H1 (cell line): ENCODE results near the gene MPDU1. TPM values are rescaled to one million over a fixed set of nuclear protein-coding genes. Genes with fewer than 3 reads are reported as not detected.

Experiments used
- CTCF ChIA-PET: fragments of 300-600 bp; sonication (Branson Sonifier 250); formaldehyde crosslinking; loops from one replicate; lab custom pipeline; 2021; ENCODE audit not compliant: partially characterized antibody; lab: Charles Lee
- POLR2A ChIA-PET: fragments of 300-600 bp; sonication (Branson Sonifier 250); formaldehyde crosslinking; loops from one replicate; lab custom pipeline; 2021; ENCODE audit warnings: inconsistent platforms; ENCODE audit not compliant: partially characterized antibody; lab: Charles Lee
- DNase-seq, 2 experiments: peaks; one replicate each; pipeline versions ENCODE4 v3.0.0 to v3.0.0-alpha.2; 2010 to 2022; ENCODE audit warnings: low spot score in 2 of 2, low read depth in 1 of 2, mixed read lengths in 1 of 2
- FAIRE-seq: peaks from 2 replicates; lab custom pipeline; 2011; peaks lifted over from hg19 to GRCh38; lab: Jason Lieb, UNC
- H2AFZ ChIP-seq: 2 replicates; pipeline ENCODE4 v1.8.1; 2012; ENCODE audit warnings: low read length, inconsistent platforms
- H2AK5ac ChIP-seq: 2 replicates; pipeline ENCODE4 v1.6.1; 2013; ENCODE audit warnings: low read depth, low read length
- H2BK120ac ChIP-seq: replicated peaks from 2 replicates; pipeline ENCODE3; 2013; ENCODE audit warnings: low read depth, low read length, inconsistent platforms
- H2BK12ac ChIP-seq: 2 replicates; pipeline ENCODE4 v1.6.1; 2013; ENCODE audit warnings: low read depth, low read length
- H2BK15ac ChIP-seq: 2 replicates; pipeline ENCODE4 v1.6.1; 2013; ENCODE audit warnings: low read length
- H2BK20ac ChIP-seq: 2 replicates; pipeline ENCODE4 v1.6.1; 2013; ENCODE audit warnings: low read length
- H2BK5ac ChIP-seq: 2 replicates; pipeline ENCODE4 v1.6.1; 2013; ENCODE audit warnings: low read depth, low read length
- H3K14ac ChIP-seq: 2 replicates; pipeline ENCODE4 v1.6.1; 2013; ENCODE audit warnings: inconsistent platforms; ENCODE audit not compliant: insufficient read length
- H3K18ac ChIP-seq: 2 replicates; pipeline ENCODE4 v1.6.1; 2013; ENCODE audit warnings: low read length; ENCODE audit errors: extremely low read depth
- H3K23ac ChIP-seq: 2 replicates; pipeline ENCODE4 v1.6.1; 2013; ENCODE audit warnings: inconsistent platforms; ENCODE audit not compliant: insufficient read length
- H3K23me2 ChIP-seq: 2 replicates; pipeline ENCODE4 v1.6.1; 2013; ENCODE audit warnings: low read depth, low read length
- H3K27ac ChIP-seq: 2 replicates; pipeline ENCODE4 v1.6.1; 2011; ENCODE audit warnings: low read depth, low read length, inconsistent platforms
- H3K27me3 ChIP-seq, 4 experiments: replicated peaks in 1 of 4; 1 replicate in 1 of 4; 2 replicates in 3 of 4; pipeline versions ENCODE4 v1.6.1 to v1.8.1; 2011 to 2013; ENCODE audit warnings: low read length in 3 of 4, mild to moderate bottlenecking in 3 of 4, inconsistent platforms in 2 of 4, mixed read lengths in 2 of 4, moderate library complexity in 1 of 4; ENCODE audit not compliant: control insufficient read depth in 3 of 4, insufficient read depth in 3 of 4; ENCODE audit errors: extremely low read depth in 1 of 4
- H3K36me3 ChIP-seq, 4 experiments: 2 replicates each; pipeline versions ENCODE4 v1.6.1 to v1.8.1; 2011 to 2013; ENCODE audit warnings: mild to moderate bottlenecking in 4 of 4, low read length in 3 of 4, moderate library complexity in 2 of 4, control low read depth in 1 of 4, inconsistent platforms in 1 of 4; ENCODE audit not compliant: insufficient read depth in 4 of 4, control insufficient read depth in 2 of 4
- H3K4ac ChIP-seq: replicated peaks from 2 replicates; pipeline ENCODE3; 2013; ENCODE audit warnings: low read length, low read depth, mixed read lengths, inconsistent platforms; ENCODE audit not compliant: insufficient read length
- H3K4me1 ChIP-seq, 4 experiments: replicated peaks in 1 of 4; 1 replicate in 1 of 4; 2 replicates in 3 of 4; pipeline versions ENCODE4 v1.6.1 to v1.8.1; 2011 to 2013; ENCODE audit warnings: low read length in 3 of 4, inconsistent platforms in 2 of 4, mixed read lengths in 1 of 4; ENCODE audit not compliant: insufficient read depth in 4 of 4, control insufficient read depth in 3 of 4
- H3K4me2 ChIP-seq, 2 experiments: 2 replicates each; pipeline versions ENCODE4 v1.6.1 to v1.8.1; 2011 to 2013; ENCODE audit warnings: low read depth in 2 of 2, low read length in 2 of 2, control low read depth in 1 of 2, inconsistent platforms in 1 of 2, mild to moderate bottlenecking in 1 of 2; ENCODE audit not compliant: insufficient read depth in 1 of 2
- H3K4me3 ChIP-seq, 4 experiments: fragments of 200-600, 300-600 bp in 1 of 4; sonication (generic), shearing (Covaris generic), sonication (Bioruptor Twin) in 1 of 4; 2 replicates each; pipeline versions ENCODE4 v1.5.1 to v1.8.1; 2011 to 2016; ENCODE audit warnings: low read length in 4 of 4, low read depth in 3 of 4, control low read depth in 2 of 4, inconsistent platforms in 2 of 4, mild to moderate bottlenecking in 2 of 4, mixed read lengths in 1 of 4, moderate library complexity in 1 of 4; ENCODE audit not compliant: insufficient read depth in 2 of 4; ENCODE audit errors: extremely low read depth in 1 of 4
- H3K56ac ChIP-seq: replicated peaks from 2 replicates; pipeline ENCODE3; 2013; ENCODE audit warnings: low read depth, mild to moderate bottlenecking, mixed read lengths, low read length, inconsistent platforms; ENCODE audit not compliant: insufficient read length
- H3K79me1 ChIP-seq: 2 replicates; pipeline ENCODE4 v1.6.1; 2013; ENCODE audit warnings: low read depth, low read length, control low read depth
- H3K79me2 ChIP-seq, 2 experiments: 2 replicates each; pipeline versions ENCODE4 v1.6.1 to v1.8.1; 2012 to 2013; ENCODE audit warnings: low read length in 2 of 2, mild to moderate bottlenecking in 2 of 2, inconsistent platforms in 1 of 2; ENCODE audit not compliant: insufficient read depth in 2 of 2, control insufficient read depth in 1 of 2
- H3K9ac ChIP-seq, 4 experiments: replicated peaks in 1 of 4; 1 replicate in 1 of 4; 2 replicates in 3 of 4; pipeline versions ENCODE4 v1.6.1 to v1.8.1; 2011 to 2013; ENCODE audit warnings: low read depth in 3 of 4, low read length in 3 of 4, control low read depth in 2 of 4, mild to moderate bottlenecking in 2 of 4, moderate library complexity in 2 of 4, inconsistent platforms in 1 of 4; ENCODE audit errors: extremely low read depth in 1 of 4
- H3K9me3 ChIP-seq, 2 experiments: 2 replicates each; pipeline versions ENCODE4 v1.6.1 to v1.8.1; 2012 to 2013; ENCODE audit warnings: mild to moderate bottlenecking in 2 of 2, moderate library complexity in 2 of 2, control low read depth in 1 of 2, inconsistent platforms in 1 of 2, low read depth in 1 of 2, low read length in 1 of 2, mixed read lengths in 1 of 2; ENCODE audit not compliant: insufficient read depth in 2 of 2
- H4K20me1 ChIP-seq, 2 experiments: replicated peaks in 1 of 2; 2 replicates each; pipeline versions ENCODE3 to v1.8.1; 2011 to 2013; ENCODE audit warnings: inconsistent platforms in 2 of 2, low read length in 2 of 2, mild to moderate bottlenecking in 1 of 2; ENCODE audit not compliant: insufficient read depth in 2 of 2, control insufficient read depth in 1 of 2
- H4K5ac ChIP-seq: 2 replicates; pipeline ENCODE4 v1.6.1; 2013; ENCODE audit warnings: low read length, low read depth, mixed read lengths, inconsistent platforms; ENCODE audit not compliant: insufficient read length
- H4K8ac ChIP-seq: 2 replicates; pipeline ENCODE4 v1.8.0; 2013; ENCODE audit warnings: mild to moderate bottlenecking, moderate library complexity, low read length, inconsistent platforms; ENCODE audit not compliant: insufficient read depth; ENCODE audit errors: extremely low read depth
- H4K91ac ChIP-seq: replicated peaks from 2 replicates; pipeline ENCODE3; 2013; ENCODE audit warnings: low read length, mixed read lengths, inconsistent platforms; ENCODE audit not compliant: insufficient read length
- ATF3 ChIP-seq: IDR thresholded peaks from 2 replicates; pipeline ENCODE4 v1.6.1; 2011; ENCODE audit warnings: low read depth, mild to moderate bottlenecking, low read length; ENCODE audit not compliant: insufficient read depth
- RAD21 ChIP-seq, 2 experiments: IDR thresholded peaks in 1 of 2; conservative IDR thresholded peaks in 1 of 2; 2 replicates each; pipeline ENCODE4 v1.6.1; 2011; ENCODE audit warnings: low read depth in 2 of 2, low read length in 2 of 2, improper control_type of control experiment in 1 of 2, inconsistent platforms in 1 of 2, mild to moderate bottlenecking in 1 of 2, moderate library complexity in 1 of 2
- RXRA ChIP-seq: IDR thresholded peaks from 2 replicates; pipeline ENCODE4 v1.6.1; 2011; ENCODE audit warnings: low read depth, mild to moderate bottlenecking, low read length, moderate library complexity; ENCODE audit not compliant: insufficient read depth
- SAP30 ChIP-seq: fragments of 300-600 bp; sonication (generic); IDR thresholded peaks from 2 replicates; pipeline ENCODE4 v1.7.1; 2012; ENCODE audit warnings: low read length, moderate library complexity, mild to moderate bottlenecking, inconsistent platforms; ENCODE audit not compliant: insufficient read depth, insufficient replicate concordance
- WGBS, 2 experiments: shearing (Covaris generic) in 1 of 2; methylation state at CpG; one replicate each; pipeline versions ENCODE4 v1.1.6 to v1.1.7; 2013 to 2015; ENCODE audit warnings: low lambda C conversion rate in 2 of 2, mixed read lengths in 2 of 2, inconsistent platforms in 1 of 2, low coverage in 1 of 2, missing lambda C conversion rate in 1 of 2; ENCODE audit not compliant: insufficient replicate concordance in 2 of 2, insufficient coverage in 1 of 2, insufficient read length in 1 of 2; ENCODE audit errors: extremely low coverage in 1 of 2, missing lambda C conversion rate in 1 of 2; 5-methylcytosine and 5-hydroxymethylcytosine counted together
- polyA plus RNA-seq, 7 experiments: library from polyadenylated mRNA; depleted of rRNA in 3 of 7; stranded (reverse) in 5 of 7; unstranded in 2 of 7; fragments of >200 nt in 5 of 7; fragments of 200-250 nt in 2 of 7; gene quantifications; 1 replicate in 5 of 7; 2 replicates in 1 of 7; 4 replicates in 1 of 7; pipeline versions ENCODE4 v1.2.1 to v1.2.3, GENCODE V29; 2011 to 2013; ENCODE audit warnings: missing spikeins in 2 of 7, mixed read lengths in 2 of 7
- total RNA-seq: library from RNA; stranded (reverse); fragmentation: NEBNext Ultra II Directional; extraction: Animal tissue kit (Norgen Biotek cat#: 25700); gene quantifications from 2 replicates; pipeline ENCODE4 v1.2.1, GENCODE V29; 2021
- TF ChIP-seq, protein P1 (sequence below): IDR thresholded peaks from 2 replicates; pipeline ENCODE4 v1.6.1; 2012; ENCODE audit warnings: inconsistent platforms

MPDU1 gene
- total and polyA plus RNA-seq, 2 of the 8 experiments (the other 6 are each of a cell fraction or from before 2014, with no cell fraction given): 63.2 to 142 TPM

DNA sequence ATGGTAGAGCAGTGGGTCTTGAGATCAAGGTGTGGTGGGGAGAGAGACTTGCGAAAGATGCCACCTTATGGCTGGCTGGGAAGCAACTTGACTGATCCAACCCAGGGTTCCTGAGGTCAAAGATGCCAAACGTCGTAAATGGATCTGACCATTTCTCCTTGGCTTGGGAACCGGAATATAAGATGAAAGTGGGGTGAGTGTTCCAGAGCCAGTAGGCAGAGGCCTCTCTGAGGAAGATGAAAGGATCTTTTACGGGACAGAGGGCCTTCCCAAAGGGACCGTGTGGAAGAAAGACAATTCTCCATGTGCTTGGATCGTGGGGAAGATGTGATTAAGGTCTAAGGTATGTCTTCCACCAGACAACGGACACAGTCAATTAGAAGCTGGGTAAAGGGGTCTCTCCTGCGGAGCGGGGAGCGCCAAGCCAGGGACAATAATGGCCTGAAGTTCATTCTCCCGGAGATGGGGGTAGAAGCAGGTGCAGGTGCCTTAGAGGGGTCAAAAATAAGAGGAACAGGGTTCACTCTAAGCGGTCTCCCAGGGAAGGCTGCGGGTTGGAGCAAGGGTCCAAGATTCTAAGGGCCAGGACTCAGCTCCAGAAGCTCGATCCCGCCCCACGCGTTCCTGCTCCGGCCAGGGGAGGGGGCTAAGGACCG lies 30.2 kb downstream of the MPDU1 start:
- Histone ChIP-seq H3K56ac (no peak overlapping the region), H3K27me3 (no peaks in the 10 kb centered on the region), H3K27ac (peak overlapping the region; percentile 52; the same call in 1 of the 2 replicates), H4K5ac (no peak overlapping the region), H4K8ac (no peak overlapping the region), H3K9ac (peak overlapping the region; percentile 56 to 74 (median 60)), H2AFZ (no peak overlapping the region), H2BK12ac (no peak overlapping the region), H2BK5ac (no peak overlapping the region), H3K4me2 (peak overlapping the region; percentile 88 to 94), H3K4me3 (peak overlapping the region; percentile 87 to 95 (median 92)), H2BK20ac (no peak overlapping the region), H3K4ac (no peak overlapping the region), H3K4me1 (peaks cover 0 to 5% (median 1%) of the 10 kb centered on the region in 4 experiments; a peak in 4 of 7 replicates), H3K23me2 (peaks cover 6% of the 10 kb centered on the region), H2AK5ac (no peak overlapping the region)
- 16% methylated on average over 20 of the region's 20 CpGs; no CpG with 5 or more reads in 1 of the 2 experiments for WGBS, 2 experiments
- CTCF ChIA-PET: interaction anchor here (0.6 to 13.4 kb wide), 14 partner anchors 10 to 275 kb away, joined by 3 to 92 read pairs (median 4); partner anchors contain the start of genes ATP1B2, SAT2, SHBG and SOX15
- DNase-seq: no peak
- POLR2A ChIA-PET: interaction anchor here (1.0 to 79.4 kb wide), 10 partner anchors 13 to 129 kb away, joined by 3 to 2272 read pairs (median 9); partner anchors contain the start of genes ATP1B2, CD68, MPDU1 and SAT2
- TF ChIP-seq, protein P1, sequence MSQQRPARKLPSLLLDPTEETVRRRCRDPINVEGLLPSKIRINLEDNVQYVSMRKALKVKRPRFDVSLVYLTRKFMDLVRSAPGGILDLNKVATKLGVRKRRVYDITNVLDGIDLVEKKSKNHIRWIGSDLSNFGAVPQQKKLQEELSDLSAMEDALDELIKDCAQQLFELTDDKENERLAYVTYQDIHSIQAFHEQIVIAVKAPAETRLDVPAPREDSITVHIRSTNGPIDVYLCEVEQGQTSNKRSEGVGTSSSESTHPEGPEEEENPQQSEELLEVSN: no peak
- TF ChIP-seq SAP30 (peak; percentile 27), ATF3 (no peak), RXRA (no peak), RAD21 (IDR thresholded peaks at IDR 0.05 in 1 of 2, conservative IDR thresholded peaks at IDR 0.05 in 1 of 2; ENCODE audit: low read depth in 2 of 2, low read length in 2 of 2) (peak in 1 of 2 experiments; percentile 10; a peak in 1 of 4 replicates)
- TF ChIP-seq, all 59 proteins: peak for 2
- Histone ChIP-seq H3K23ac (no peak overlapping the region), H2BK120ac (no peak overlapping the region), H3K14ac (no peak overlapping the region), H3K9me3 (no peaks in the 10 kb centered on the region), H3K79me2 (peaks cover 4 to 41% of the 10 kb centered on the region in 2 experiments; a peak in 3 of 4 replicates), H2BK15ac (no peak overlapping the region), H4K91ac (peak overlapping the region; percentile 22), H3K18ac (no peak overlapping the region), H3K79me1 (peaks cover 20% of the 10 kb centered on the region), H4K20me1 (peaks cover 0 to 11% of the 10 kb centered on the region in 2 experiments), H3K36me3 (peaks cover 0 to 12% (median 0%) of the 10 kb centered on the region in 4 experiments; a peak in 2 of 8 replicates)
- FAIRE-seq: no peak
